EH (cell line): ENCODE data around the gene SMPX.

Experiments
- DNase-seq: peaks from one replicate; pipeline ENCODE4 v3.0.0-alpha.2; 2015; ENCODE audit warnings: low read depth

Gene SMPX

DNA sequence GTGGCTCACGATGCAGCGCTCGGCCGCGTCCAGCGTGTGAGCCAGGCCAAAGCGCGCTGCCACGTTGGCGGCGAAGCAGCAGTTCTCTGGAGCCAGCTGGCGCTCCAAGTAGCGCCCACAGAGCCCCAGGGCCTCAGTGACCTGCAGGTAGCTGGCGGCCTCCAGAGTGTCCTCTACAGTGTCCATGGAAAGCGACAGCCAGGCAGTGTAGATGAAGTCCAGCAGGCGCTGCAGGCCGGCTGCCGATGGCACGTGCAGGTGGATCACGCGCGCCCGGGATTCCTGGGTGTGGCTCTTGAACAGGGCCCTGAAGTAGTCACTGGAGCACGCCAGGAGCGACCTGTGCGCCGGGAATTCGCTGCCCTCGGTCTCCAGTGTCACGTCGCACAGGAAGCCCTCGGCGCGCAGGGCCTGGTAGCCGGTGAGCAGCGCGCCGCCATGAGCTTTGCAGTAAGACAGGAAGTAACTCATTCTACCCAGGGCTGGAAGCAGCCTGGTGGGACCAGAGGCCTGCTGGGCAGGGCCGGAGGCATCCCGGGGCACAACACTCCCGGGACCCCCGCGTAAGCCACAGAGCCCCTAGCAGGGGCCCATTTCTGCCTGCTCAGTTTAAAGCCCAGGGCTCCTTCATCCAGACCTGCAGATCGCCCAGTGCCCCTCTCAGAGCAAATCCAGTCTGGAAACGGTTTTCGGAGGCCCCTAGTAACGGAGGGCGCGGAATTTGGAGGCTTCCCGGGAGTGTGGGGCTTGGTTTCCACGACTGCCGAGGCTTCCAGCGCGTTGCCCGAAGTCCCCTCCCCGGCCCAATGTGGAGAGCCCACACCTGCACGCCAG is 100.4 kb downstream of the SMPX start:
- no peak for DNase-seq

DNA sequence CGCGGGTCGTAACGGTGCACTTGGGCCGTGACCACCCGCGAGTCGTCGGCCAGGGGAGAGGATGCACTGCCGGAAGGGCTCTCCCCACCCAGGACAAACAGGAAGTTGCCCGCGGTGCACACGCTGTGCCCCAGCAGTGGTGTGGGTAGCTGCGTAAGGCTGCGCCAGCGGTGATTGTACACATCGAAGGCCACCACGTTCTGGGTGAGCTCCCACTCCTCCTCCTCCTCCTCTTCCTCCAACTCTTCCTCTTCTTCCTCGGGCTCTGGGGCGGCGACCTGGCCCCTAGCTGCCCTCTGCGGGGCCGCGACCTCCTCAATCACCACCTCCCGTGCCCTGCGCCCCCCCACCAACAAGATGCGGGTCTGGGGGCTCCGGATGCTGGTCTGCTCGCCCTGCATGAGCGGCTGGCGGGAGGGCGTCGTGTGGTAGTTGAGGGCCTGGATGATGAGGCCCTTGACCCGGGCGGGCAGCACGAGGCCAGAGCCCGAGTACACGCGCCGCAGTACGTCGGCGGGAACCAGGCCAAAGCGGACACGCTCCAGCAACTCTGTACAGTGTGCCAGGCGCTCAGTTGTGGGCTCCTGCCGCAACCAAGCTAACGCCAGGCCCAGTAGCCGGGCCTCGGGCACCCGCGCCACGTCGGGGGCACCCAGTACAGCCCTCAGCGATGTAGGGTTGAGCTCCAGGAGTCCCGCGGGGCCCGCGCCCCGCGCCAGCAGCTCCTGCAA is 101.2 kb downstream of the SMPX start:
- DNase-seq, result no peak
